ENCODE results near the gene SGPP1.
"Not testable (repeated sequence)": the region's sequence is repeated elsewhere in the genome, so short reads cannot be mapped to it uniquely, and the experiment has no call there.

SGPP1 gene

DNA sequence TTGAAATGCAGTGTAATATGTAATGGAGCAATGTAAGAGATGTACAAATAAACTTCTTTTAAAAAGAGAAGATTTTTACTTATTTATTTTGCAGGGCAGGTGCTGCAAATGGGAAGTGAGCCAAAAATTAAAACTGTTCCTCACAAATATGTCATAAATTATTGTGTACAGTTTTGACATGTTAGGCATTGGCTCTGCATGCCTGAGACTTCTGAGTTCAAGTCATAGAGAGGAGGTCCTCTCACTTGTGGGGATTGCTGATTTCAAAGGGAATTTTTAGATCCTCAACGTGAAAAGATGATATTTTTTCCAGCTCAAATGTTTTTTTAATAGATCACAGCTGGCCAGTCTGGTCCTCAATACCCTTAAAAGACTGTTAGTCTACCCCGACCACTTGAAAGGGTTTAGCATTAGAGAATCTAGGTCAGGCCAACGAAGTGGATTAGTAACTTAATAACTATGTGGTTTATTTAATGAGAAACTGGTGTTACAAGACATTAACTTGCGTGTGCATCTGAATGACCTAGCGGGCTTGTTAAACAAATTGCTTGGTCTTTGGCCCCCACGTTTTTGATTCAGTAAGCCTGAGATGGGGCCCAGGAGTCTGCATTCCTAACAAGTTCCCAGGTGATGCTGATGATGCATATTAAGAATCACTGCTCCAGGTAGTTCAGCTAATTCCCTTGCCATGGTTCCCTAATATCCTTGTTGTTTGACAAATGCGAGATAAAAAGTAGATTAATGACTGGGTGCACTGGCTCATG is 55.3 kb downstream of the SGPP1 start:
- no peak for DNase-seq

GRCh38 chr14:63671987-63672386 is 55.9 kb downstream of the SGPP1 start:
- DNase-seq: no peak

- DNase-seq: no peak
These were observed 57.2 kb downstream of the SGPP1 start for GRCh38 chr14:63670692-63671091.

- no peak for DNase-seq
These were observed 61.5 kb downstream of the SGPP1 start for GRCh38 chr14:63666335-63666734.

GRCh38 chr14:63663428-63664341 is 64.2 kb downstream of the SGPP1 start:
- DNase-seq: no peak

- DNase-seq: no peak
These were observed 65.1 kb downstream of the SGPP1 start for GRCh38 chr14:63662776-63663175.

DNA sequence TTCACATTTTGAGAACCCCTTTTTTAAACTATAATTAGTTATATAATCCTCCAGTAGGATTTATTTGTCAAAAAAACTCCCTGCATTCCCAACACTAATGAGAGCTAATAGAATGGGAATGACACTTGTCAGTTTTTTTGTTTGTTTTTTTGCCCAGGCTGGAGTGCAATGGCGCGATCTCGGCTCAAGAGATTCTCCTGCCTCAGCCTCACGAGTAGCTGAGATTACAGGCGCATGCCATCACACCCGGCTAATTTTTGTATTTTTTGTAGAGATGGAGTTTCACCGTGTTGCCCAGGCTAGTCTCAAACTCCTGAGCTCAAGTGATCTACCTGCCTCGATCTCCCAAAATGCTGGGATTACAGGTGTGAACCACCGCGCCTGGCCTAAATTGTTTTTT is 66.0 kb downstream of the SGPP1 start:
- not testable (repeated sequence) for DNase-seq

GRCh38 chr14:63659726-63660125 is 68.1 kb downstream of the SGPP1 start:
- DNase-seq: no peak

DNA sequence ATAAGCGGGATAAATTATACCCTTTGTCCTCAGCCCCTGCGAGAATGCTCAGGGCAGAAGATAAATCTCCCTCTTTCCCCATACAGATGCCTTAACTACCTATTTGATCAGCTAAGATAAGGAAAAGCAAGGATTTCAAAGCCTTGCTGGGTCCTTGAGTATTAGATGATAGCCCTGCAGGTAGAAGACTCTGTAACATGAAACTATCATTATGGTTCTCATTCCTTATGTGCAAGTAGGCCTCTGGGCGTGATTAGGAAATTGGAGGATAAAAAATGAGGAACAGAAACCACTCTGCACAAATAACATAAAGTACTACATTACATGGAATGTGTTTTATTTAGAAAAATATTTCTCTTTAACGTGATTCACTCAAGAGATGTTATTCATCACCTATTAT is 71.7 kb downstream of the SGPP1 start:
- DNase-seq: peak; percentile 79

DNA sequence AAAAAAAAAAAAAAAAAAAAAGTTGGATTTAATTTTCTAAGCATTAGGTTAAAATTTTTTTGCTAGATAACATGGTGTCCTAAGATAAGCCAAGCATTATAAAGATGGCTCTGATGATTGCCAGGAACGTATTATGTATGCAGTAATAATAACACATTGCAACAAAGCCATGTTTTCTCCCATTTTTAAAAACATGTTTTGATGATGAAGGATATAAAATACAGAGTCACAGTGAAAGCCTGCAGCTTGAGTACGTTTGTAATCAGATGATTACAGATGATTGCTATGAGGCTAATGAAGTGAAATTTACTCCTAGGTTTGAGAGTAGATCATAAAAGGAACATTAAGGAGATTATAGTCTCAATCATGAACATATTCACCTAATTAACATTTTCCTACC is 72.9 kb downstream of the SGPP1 start:
- DNase-seq: no peak

DNA sequence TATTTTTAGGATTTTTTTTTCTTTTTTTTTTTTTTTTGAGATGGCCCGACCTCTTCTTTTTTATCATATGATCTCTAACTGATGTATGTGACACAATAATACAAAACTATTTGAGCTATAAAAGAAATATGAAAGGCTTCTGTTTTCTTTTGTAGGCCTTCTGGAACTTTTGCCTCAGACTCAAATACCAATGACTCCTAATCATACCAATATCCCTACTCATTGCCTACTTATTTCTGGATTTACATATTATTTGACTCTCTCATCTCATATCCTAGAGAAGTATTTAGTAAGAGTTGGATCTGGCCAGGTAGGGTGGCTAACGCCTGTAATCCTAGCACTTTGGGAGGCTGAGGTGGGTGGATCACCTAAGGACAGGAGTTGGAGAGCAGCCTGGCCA is 73.5 kb downstream of the SGPP1 start:
- no peak for DNase-seq

DNA sequence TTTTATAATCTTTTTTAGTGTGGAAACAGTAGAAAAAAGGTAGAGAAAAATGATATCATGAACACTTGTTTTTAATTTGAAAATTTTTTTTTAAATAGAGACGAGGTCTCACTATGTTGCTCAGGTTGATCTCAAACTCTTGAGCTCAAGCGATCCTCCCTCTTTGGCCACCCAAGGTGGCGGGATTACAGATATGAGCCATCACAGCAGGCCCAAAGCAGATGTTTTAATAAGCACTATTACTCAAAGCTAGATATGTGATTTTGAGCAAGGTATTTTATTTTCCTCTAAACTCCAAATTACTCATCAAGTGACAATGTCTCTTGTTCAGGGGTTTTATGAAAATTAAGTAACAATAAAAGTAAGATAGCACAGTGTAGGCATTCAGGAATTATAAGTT is 75.5 kb downstream of the SGPP1 start:
- no peak for DNase-seq

- DNase-seq: no peak
These were observed 77.5 kb downstream of the SGPP1 start for GRCh38 chr14:63650256-63650952.

DNA sequence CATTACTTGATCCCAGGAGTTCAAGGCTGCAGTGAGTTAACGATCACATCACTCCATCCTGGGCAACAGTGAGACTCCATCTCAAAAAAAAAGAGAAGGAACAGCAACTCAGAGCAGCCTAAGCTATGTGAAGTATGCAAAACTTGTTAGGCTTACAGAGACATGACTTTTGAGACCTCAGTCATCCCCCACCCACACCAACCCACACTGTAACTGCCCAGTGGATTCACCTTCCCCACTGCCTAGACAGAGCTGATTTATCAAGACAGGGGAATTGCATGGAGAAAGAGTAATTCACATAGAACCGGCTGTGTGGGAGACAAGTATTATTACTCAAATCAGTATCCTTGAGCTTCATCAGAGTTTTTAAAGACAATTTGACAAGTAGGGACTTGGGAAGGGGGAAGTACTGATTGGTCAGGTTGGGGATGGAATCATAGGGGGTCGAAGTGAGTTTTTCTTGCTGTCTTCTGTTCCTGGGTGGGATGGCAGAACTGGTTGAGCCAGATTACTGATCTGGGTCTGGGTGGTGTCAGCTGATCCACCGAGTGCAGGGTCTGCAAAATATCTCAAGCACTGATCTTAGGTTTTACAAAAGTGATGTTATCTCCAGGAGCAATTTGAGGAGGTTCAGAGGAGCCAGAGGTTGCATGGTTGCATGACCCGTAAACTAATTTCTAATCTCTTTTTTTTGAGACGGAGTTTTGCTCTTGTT is 80.0 kb downstream of the SGPP1 start:
- DNase-seq: peak; percentile 56

GRCh38 chr14:63644741-63645140 is 83.1 kb downstream of the SGPP1 start:
- no peak for DNase-seq

- no peak for DNase-seq
These were observed 85.0 kb downstream of the SGPP1 start for GRCh38 chr14:63642656-63643382.

DNA sequence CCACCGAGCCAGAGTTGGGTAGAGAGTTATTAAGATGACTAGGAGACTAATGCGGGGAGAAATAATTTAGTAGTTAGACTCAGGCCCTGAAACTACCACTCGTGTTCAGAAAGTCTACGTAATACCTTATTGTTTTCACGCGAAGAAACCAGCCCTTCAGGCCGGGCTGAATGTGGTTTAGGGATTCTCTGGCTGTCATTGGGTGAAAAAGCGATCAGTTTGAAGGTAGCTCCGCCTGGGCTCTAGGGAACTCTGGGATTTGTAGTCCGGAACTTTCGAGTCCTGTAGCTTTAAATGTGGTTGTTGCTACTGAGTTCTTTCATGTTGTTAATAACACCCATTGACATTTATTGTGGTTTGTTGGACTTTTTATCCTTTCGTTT is 85.6 kb downstream of the SGPP1 start:
- DNase-seq: peak; percentile 93

DNA sequence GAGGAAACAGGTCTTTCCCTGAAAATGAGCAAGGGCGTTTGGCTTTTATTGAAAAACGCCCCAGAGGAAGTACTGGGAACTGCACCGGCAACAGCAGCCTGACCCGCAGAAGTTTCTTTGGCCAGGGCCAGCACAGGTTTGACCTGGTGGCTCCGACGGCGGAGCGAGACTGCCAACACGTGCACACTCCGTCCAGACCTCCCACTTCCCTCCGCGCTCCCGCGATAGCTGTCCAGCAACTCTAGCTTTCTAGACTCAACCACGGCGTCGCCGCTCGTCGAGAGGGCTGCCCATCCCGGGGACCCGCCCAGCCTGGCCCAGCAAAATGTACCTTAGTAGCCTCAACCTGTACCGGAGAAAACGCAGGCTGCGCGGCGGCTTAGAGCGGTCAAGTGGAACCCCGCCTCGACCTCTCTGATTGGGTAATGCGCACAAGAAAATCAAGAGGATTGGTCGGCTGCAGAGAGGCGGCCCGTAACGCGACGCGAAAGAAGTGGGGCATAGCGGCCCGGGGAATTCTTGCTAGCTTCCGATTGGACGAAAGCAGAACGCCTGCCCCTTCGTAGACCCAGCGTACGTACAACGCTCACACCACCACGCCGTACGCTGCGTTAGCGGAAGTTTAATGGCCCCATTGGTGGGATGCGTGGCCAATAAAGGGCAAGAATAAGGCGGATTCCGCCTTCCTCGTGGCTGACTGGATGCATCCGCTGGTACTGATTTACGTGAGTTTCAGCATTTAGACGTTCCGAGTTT is 86.2 kb downstream of the SGPP1 start, which contains the start of gene WDR89:
Gene WDR89 (minus strand): TSS at position 399 of the 756 bp plus-strand sequence. CDS start 41,929 bp downstream, outside the sequence.
- DNase-seq: peak; percentile 99

GRCh38 chr14:63638493-63638892 is 89.4 kb downstream of the SGPP1 start:
- DNase-seq: no peak

- DNase-seq: not testable (repeated sequence)
These were observed 91.7 kb downstream of the SGPP1 start for GRCh38 chr14:63636094-63636635.
